Activated CD4-positive, alpha-beta T cell treated with anti-CD3 and anti-CD28 coated beads for 4 hours (primary cell): Measurements from ENCODE around the gene SIRPA.

Experiments used
- DNase-seq, 2 donors: peaks; one replicate each; pipeline ENCODE4 v3.0.0-alpha.2; 2020

The SIRPA gene

DNA sequence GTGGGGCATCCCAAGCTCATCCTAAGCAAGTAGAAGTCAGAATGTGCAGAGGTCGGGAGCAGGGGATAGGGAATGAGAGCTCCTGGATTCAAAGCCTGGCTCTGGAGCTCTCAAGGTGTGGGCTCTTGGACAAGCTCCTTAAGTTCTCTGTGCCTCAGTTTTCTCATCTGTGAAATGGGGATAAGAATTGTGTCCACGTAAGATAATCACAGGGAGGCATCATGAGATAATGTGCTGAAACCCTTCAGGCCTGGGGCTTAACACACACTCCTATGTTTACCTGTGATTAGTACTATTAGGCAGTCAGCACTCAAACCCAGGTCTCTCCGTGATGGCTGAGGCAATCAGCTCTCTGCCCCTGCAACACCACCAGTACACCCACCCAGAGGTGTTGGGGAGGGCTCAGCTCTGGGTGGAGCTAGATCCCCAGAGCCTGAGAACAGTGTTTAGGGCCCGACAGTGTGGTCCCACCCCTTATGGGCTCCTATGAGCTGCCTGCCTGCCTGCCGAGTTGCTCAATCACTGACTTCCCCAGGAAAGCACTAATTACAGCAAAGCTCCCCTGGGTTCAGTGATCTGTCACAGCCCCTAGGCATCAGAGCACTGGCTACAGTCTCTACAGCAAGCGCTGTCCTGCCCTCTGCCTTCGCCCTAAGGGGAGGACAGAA lies 6.3 kb upstream of the SIRPA start:
- DNase-seq: no peak

DNA sequence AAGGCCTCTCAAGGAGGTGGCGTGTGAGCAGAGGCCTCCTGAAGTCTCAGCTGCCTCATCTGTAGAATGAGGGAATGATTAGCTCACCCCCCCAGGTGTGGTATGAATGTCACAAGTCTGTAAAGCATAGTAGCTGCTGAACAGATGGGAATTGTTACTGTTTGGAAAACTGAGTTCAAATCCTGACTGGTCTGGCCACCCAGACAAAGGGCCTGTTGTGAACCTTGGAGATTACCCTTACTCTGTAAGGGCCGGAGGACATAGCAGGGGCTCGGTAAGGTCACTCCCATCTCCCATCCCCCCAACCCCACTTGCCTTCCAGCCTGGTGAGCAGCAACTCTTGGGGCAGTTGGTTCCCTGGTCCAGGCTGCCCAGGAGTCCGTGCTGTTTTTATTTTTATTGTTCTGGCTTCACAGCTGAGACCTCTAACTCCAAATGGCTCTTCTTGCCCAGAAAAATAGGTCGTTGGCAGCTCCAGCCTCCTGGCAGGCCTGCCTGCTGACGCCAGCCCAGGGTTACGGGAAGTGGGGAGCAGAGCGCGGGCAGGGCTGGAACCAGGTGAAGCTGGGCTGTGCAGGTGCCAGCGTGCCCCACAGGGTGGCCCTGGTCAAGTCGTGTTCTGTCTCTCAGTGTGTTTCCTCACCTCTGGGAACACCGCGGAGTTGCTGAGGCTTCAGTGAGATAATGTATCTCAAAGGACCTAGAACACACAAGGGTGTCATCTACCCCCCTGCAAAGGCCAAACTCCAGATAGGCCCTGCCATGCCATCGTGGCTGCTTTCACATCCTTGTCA lies 4.5 kb upstream of the SIRPA start:
- no peak for DNase-seq

DNA sequence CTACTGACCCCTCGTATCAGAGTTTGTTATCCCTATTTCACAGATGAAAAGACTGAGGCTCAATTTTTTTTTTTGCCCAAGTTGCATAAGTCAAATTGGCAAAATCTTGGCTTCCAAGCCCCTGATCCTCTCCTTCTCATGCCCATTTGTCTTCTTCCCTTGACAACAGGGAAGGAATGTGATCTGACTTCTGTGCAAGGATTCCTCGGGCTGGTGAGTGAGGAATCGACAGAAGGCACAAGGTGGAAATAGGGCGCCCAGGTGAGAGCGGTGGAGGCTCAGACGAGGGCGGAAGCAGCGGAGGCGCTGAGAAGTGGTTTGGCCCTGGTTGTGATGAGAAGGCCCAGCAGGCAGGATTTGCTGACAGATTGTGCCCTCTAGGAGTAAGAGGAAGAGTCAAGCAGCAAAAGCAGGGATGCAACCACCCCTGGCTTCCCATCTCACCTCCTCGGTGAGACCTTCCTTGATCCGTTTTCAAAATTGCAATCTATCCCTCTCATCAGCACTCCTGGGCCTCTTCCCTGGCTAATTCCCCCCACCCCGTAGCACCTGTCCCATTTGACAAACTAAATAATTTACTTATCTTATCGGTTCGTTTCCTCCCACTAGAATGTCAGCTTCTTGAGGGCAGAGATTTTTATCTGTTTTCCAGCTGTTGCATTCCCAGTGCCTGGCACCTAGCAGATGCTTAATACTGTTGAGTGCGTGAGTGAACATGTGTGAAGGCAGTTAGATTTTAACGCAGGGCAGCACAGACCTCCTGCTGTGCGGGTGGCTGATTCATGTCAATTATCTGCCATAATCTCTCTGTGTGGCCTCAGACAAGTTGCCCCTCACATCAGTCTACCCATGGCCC lies 3.7 kb upstream of the SIRPA start:
- DNase-seq: no peak

DNA sequence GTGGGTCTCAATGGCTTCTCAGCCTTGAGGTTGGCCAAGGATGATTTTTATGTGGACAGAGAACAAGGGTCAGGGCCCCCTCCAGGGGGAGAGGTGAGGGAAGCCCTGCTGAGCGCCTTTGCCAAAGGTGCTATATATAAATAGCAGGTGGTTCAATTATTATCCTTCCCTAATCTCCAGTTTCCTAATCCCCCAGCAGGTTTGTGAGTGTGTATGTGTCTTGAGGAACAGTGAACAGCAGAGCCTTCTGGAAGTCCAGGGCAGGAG lies 3.2 kb upstream of the SIRPA start:
- DNase-seq: no peak

DNA sequence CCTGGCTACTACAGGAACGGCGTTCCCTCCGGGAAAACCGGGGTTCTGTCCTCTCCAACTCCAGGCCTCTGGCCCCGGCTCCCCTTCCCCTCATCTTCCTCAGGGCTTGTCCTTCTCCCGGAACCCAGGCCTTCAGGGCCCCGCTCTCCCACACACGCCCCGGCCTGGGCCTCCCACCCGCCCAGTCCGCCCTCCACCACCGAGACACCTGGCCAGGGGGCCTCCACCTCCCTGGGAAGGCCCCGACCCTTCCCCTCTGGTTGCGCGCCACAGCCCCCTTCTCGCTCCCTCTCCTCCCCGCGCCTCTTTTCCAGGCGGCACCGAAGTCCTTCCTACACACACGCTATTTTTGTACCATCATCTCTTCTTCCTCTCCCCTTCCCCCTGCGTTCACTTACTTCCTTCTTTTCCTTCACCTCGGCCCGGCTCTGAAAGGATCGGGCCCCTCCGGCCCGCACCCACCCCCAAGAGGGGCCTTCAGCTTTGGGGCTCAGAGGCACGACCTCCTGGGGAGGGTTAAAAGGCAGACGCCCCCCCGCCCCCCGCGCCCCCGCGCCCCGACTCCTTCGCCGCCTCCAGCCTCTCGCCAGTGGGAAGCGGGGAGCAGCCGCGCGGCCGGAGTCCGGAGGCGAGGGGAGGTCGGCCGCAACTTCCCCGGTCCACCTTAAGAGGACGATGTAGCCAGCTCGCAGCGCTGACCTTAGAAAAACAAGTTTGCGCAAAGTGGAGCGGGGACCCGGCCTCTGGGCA lies 1.3 kb upstream of the SIRPA start:
- DNase-seq: no peak

DNA sequence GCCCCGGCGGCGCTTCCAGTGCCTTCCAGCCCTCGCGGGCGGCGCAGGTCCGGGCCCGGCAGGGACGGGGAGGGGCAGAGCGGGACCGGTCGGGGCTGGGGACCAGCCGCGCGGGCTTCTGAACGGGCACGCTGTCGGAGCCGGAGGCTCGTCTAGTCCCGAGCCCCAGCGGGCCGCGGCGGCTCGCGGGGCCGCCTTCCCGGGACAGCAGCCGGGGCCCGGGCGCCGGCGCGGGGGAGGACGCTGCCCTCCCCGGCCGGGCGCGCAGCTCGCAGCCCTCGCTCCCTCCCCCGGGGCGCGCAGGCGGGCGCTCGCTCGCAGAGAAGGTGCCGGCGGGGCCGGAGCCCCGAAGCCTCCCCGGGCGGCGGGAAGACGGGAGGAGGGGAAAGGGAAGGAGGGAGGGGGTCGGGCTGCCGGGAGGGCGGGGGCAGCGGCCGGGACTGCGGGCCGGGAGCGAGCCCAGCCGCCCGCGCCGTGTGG lies 696 bp upstream of the SIRPA start:
- no peak for DNase-seq

DNA sequence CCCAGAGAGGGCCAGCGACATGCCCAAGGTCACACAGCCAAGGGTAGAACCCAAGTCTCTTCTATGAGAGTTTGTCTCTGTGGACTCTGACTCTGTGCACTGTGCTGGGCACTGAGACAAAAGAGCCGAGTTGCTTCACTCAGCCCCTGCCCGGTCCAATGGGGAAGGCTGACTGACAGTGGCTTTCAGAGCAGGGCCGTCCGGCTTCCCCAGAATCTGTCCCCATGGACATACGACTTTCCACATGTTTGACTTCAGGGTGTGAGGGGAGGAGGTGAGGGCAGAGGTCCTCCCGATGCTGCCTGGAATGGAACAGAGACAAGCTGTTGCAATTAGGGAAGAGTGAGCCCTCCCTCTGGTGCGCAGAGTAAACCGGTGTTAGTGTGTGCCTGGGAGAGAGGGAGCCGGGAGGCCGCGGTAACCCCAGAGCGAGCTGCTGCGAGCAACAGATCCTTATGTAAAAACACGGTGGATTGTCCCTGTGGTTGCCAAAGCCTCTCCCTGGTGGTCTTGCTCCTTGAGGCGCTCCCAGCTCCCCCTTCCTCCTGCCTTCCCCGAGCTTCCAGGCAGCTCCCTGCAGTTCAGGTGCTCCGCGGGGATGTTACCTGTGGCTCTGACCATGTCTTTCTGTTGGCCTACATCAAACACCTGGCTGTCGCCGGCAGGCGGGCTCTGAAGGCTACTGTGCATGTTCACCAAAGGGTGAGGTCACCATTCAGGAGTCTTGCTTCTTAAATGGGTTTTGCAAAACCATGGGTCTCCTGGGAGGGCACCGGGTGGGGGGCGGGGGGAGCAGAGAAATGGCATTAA lies 672 bp downstream of the SIRPA start:
- no peak for DNase-seq

DNA sequence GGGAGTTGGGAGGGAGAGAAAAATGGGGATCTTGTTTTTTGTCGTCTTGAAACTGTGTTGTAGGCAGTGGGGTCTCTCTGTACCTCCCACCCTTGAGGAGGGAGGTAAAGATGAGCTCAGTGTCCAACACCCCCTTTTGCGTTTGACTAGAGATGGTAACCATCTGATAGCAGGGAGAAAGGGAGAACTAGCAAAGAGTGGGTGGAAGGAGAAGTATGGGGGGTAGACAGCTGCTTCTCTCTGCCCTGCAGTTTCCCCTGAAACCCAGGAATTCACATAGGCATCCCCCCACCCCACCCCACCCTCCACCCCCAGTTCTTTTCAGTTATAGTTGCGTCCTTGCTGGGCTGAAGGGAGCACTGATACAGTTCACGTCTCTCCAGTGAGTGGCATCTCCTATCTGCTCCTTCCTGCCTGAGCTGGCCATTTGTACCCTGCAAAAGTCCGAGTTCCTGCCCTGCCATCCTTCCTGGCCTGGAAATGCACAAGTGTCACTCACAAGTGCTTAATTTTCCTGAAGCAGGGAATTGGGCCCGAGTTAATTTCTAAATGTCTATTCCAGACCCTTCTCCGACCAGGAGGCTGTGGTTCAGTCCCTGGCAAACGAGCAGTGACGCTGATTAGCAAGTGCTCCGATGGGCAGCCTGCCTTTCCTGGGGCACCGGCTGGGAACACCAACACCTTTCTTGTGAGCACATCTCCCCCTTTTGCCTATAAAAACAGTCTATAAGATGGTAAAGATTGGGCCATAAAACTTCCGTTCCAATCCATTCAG lies 1.5 kb downstream of the SIRPA start:
- DNase-seq: no peak

DNA sequence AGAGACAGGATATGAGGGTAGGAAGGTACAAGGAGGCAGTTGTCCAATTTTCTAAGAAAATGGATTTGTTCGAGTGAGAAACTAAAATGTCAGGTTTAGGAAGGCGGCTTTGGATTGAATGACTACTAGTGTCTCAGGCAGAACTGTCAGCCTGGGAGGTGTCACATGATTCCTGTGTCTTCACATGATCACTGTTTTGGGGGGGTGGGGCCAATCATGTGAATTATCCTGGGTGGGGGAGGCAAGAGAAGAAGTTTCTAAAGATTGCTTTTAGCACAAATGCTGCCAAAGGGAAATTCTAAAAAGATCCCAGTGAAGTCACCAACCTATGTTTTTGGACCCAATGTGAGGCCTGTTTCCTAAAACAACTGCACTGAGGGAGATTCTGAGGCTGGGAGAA lies 2.3 kb downstream of the SIRPA start:
- DNase-seq: no peak

DNA sequence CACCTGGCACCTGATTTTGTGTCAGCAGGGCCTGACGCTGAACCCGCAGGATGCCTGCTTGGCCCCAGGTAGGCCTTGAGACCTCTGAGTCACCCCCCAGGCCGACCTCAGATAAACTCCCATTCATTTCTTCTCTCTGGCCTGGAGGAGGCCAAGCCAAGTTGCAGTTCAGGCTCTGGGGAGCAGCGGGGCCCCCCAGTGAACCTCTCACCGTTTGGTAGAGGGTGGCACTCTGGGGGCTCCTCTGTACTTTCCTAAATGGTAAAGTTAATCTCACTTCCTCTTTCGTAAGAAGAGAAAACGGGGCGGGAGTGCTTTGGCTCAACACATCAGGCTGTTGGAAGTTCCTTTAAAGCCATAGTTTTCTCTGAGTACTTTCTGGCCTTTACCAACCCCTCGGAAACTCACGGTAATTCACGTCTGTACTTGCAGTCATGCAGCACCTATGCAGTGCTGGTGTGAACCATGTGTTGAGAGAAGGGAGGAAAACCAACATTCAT lies 2.8 kb downstream of the SIRPA start:
- no peak for DNase-seq

DNA sequence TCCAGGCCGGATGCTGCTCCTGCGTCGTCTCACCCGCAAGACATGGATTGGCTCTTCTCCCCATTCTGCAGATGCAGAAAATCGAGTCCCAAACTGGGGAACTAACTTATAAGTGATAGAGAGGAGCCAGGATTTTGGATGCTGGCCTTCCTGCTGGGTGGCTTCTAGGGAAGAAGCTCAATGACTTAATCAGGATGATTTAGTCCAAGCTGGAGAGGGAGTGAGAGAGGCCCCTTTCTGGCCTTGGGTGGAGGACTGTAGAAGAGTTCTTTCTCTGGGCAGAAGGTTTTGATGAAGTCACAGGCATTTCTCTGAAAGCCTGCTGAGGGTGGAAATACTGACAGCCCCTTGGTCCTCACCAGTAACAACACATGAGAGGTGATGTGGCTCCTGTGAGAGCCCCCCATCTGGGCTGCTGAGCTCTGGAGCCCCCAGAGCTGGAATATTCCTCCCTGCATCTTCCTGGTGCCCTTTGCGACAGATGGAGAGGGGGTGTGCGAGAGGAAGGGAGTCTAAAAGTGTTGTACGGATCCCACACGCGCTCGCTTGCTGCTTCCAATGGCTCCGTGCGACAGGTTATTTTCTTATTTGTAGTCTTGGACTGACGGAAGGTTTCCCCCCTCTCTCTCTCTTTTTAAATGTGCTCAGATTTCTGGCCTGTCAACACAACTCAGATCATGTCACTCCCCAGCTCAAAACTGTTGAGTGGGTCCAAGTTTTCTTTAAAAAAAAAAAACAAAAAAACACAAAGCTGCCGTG lies 3.5 kb downstream of the SIRPA start:
- no peak for DNase-seq

DNA sequence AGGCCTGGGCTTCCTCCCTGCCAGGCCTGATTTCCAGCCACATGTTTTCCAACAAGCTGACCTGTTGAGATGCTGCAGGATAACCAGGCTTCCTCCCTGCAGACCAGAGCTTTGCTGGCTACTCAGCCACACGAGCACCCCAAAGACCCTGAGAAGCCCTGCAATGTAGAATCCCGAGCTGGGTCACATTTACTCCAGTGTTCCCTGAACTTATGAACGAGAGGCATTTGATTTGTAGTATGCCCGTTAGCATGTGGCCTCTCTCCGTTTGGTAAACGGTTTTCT lies 4.0 kb downstream of the SIRPA start:
- DNase-seq: no peak

DNA sequence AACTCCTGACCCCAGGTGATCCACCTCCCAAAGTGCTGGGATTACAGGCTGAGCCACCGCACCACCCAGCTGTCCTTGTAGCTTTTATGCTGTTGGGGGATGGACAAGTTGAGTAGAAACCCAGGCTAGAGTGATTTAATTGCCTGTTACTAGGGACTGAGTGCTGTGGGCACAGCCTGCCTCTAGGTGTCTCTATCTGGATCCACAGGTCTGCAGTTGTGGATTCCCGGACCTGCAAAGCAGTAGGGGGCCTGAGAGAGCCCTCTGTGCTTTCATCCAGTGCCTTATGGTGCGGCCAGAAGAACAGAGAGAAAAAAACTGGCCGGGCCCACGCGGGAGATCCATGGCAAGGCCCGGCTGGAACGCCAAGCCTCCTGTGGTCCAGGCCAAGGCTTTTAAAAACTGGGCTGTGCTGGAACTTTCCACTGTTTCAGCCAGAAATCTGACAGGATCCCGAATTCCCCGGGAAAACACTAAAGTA lies 5.2 kb downstream of the SIRPA start:
- no peak for DNase-seq

DNA sequence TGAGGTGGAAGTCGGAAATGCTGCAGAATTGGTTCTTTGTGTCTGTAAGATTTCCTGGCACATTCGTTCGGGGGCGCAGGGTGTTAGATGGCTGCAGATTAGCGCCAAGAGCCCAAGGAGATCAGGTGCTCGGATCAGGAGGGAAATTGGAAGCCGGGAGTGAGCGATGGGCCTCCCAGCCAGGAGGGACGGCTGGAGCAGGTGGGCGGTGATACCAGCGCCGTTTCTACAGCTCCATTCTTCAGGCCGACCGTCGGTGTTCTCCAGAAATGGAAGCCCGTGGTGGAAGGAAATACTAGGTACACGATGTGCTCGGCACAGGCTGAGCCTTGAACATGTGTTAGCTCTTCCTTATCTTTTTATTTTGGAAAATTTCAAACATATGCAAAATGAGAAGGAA lies 6.5 kb downstream of the SIRPA start:
- DNase-seq: no peak

DNA sequence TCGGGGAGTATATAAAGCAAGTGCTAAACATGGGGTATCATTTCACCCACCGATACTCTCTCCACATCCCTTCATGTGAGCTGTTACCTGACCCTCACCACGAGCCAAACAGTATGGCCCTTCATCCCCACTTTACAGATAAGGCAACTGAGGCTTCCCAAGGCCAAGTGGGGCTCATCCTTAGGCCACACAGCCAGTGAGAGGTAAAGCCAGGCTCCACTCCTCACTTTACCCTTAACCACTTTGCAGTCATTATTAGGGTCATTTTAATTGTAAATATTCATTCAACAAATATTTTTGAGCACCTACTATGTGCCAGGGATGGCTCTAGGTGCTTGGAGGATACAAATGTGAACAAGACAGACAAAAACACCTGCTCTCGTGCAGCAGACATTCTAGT lies 7.0 kb downstream of the SIRPA start:
- DNase-seq: no peak

DNA sequence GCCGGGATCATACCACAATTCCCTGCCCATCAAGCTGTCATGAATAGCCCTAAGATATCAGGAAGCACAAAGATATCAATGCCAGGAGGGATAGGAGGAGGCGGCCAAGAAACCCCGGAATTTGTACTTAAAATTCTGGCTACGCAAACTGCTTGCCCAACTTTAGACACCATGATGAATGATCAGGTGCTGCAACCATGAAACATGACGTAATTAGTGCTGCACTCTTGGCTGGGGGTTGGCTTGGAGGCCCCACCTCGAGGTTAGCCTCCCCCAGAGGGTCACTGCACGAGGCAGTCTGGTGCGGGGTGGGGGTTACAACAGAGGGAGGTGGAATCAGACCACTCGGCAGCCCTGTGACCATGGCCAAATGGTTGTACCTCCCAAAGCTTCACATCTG lies 8.9 kb downstream of the SIRPA start:
- DNase-seq: no peak

DNA sequence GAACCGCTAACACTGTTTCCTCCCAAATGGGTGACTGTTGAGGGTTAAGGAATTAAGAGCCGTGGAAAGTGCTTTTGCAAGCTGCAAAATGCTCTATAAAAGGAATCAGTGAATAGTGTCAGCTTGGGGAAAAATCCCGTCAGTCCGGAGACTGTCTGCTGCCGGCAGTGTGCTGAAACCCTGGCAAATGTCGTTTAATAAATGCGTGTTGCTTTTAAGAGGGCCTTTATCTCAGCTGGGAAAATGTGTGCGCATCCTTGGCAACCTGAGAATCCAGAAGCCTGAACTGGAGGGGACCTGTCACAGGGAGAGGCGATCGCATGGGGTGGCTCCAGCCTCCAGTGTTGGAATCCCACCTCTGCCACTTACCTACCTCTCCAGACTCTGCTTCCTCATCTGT lies 9.8 kb downstream of the SIRPA start:
- DNase-seq: no peak

DNA sequence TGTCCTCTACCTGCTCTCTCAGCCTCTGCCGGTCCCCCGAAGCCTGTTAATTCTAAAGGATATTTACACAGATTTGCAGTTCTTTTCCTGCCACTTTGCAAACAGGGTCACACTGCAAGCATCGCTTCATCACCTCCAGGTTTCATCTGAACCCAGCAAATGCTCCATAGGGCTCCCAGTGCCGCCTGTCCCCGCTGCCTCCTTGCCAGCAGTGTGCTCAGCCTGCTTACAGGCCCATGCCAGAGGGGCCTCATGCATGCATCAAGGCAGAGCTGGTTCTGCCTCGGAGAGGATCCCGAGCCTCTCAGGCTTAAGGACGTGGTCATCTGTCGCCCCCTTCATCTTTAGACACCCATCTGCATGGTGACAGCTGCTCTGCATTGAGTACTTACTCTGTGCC lies 10.5 kb downstream of the SIRPA start:
- no peak for DNase-seq

DNA sequence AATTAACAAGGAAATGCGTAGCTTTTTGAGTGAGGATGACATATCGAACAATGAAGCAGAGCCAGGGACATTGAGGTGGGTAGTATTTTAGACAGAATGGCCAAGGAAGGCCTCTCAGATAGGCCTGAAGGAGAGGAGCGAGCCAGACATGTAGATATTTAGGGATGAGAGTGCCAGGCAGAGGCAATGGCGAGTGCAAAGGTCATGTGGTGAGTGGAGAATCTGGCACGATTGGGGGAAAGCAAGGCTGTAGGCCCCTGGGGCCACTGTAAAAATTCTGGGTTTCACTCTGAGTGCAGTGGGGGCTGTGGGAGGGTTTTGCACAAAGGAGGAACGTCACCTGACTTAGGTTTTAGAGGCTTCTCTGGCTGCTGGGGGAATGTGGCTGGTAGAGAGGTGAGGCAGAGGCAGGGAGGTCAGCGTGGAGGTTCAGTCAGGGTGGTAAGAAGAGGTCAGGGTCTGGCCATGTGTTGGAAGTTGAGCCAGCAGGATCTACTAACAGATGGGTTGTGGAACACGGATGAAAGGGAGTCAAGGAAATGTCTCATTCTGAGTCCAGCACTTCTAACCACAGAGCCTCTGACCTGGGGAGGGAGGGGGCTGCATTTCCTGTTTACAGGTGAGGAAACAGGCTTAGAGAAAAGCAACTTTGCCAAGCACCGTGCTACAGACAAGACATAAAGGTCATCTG lies 11.3 kb downstream of the SIRPA start:
- DNase-seq: no peak

DNA sequence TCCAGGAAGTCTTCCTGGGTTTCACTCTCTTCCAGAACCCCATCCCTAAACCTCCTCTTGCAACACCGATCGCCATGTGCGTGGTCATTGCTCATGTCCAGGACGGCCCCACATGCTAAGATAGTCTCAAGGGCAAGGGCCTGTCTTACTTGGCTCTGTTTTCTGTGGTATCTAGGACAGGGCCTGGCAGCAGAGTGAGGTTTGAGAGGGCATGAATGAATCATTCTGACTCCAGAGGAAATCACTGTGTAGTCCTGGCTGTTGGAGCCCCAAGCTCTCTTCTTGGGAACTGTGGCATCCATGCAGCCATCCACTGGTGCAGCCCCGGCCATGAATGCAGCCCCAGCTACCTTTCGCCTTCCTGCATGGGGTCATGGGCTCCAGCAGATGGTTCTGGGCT lies 12.4 kb downstream of the SIRPA start:
- DNase-seq: no peak
